ENCODE results near the gene SLC31A2.

DNA sequence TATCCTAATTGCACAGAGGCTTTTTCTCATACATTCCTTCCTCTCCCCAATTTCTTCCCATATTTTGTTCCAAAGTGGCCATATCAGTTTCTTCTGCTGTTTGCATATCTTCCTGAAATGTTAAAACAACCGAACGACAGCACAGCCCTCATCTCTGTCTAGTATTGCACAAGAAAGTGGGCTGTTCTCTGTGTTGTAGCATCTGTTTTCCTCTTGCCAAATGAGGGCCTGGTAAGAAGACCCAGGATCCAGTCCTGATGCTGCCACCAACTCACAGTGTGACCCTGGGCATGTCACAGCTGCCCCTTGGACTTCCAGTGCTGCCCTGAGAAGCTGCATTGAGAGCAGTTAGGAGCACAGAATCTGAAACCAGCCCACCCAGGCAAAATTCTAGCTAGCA lies 4.1 kb downstream of the SLC31A2 start:
- TF ChIP-seq, protein P1, sequence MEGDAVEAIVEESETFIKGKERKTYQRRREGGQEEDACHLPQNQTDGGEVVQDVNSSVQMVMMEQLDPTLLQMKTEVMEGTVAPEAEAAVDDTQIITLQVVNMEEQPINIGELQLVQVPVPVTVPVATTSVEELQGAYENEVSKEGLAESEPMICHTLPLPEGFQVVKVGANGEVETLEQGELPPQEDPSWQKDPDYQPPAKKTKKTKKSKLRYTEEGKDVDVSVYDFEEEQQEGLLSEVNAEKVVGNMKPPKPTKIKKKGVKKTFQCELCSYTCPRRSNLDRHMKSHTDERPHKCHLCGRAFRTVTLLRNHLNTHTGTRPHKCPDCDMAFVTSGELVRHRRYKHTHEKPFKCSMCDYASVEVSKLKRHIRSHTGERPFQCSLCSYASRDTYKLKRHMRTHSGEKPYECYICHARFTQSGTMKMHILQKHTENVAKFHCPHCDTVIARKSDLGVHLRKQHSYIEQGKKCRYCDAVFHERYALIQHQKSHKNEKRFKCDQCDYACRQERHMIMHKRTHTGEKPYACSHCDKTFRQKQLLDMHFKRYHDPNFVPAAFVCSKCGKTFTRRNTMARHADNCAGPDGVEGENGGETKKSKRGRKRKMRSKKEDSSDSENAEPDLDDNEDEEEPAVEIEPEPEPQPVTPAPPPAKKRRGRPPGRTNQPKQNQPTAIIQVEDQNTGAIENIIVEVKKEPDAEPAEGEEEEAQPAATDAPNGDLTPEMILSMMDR (IDR thresholded peaks at IDR 0.05) = no peak
- TF ChIP-seq EP300 (IDR thresholded peaks at IDR 0.05) = no peak

All from stomach (tissue), 4 donors.